DMS 273 treated with DMSO at 0.1 percent for 48 hours (cell line): ENCODE results near the gene PUS7L.
"Not testable (repeated sequence)": the region's sequence is repeated elsewhere in the genome, so short reads cannot be mapped to it uniquely, and the experiment has no call there.

Source experiments
- DNase-seq: peaks from one replicate; lab custom pipeline; 2025; lab: John Stamatoyannopoulos, UW

PUS7L gene

DNA sequence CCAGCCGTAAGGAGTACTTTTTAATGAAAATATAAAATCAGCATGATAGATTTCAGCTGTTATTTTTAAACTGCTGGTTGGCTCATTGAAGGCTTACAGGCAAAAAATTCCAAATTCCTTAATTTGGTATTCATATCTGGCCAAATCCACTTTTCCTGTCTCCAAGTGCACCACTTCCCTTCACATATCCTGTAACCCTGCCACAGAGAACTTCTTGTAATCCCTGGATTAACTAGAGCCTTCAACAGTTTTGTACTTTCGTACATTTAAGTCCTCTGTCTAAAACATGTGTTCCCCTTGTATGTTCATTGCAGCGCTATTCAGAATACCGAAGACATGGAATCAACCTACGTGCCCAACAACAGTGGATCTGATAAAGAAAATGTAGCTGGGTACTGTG, 9.6 kb downstream of the PUS7L start:
- DNase-seq = no peak

DNA sequence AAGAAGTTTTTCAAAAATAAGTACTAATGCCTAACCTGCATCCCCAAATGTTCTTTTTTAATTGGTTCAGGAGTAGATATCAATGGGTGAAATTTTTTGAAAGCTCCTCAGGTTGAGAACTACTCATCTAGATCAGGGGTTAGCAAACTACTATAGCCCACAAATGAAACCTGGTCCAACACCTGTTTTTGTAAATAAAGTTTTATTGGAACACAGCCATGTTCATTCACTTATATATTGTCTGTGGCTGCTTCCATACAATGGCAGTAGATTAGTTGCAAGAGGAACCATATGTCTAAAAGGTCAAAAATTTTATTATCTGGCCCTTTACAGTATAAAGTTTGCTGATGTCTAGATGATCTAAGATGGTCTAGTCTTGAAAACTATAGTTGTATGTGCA, 13.8 kb downstream of the PUS7L start:
- no peak for DNase-seq

DNA sequence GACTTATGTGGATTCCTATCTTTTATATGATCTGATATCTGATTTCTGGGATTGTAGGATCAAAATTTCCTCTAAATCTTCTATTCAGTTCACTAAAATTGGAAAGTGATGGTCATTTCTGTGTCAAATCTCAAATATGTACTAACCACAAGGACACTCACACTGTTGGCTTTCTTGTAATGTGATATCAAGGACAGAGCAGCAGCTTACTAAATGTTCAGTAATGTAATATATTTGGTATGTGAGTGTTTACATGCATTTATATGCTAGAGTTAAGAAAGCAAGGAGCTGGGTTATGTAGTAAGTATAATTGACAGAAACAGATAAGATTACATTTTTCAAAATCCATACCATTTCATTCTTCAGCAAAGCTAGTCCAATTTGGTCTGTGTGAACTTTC, 16.5 kb downstream of the PUS7L start:
- DNase-seq = no peak

DNA sequence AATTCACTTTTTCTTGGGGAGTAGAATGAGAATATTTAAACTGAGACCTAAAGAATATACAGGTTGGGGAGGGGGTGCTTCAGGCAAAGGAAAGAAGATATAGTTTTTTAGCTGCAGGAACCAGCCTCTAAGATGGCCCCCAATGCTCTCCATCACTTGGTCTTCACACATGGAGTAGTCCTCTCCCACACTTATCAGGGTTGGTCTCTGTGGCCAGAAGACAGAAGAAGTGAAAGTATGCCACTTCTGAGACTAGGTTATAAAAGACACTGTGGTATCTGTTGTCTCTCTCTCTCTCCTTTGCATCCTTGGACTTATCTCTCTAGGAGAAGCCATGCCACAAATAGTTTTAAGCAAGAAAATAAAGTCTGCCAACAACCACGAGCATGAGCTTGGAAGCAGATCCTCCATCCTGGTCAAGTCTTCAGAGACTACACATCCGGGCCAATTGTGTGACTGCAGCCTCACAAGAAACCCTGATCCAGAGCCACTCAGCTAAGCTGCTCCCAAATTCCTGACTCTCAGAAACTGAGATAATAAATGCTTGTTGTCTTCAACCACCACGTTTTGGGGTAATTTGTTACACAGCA, 18.0 kb downstream of the PUS7L start:
- no peak for DNase-seq

DNA sequence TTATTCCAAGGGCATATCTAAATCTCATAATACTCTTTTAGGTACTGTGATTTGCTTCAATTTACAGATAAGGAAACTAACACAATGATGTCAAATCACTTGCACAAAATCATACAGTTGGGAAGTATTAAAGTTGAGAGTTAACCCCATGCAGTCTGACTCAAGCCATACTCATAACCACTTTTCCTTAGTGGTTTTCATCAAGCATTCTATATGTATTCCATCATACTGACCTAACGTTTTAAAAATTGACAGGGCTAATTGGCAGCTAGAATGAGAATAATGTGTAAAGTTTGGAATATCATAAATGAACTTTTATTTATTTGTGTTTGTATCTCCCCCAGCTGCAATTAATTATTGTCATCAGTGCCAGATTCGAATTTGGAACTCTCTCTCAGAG, 20.9 kb downstream of the PUS7L start:
- DNase-seq = no peak

DNA sequence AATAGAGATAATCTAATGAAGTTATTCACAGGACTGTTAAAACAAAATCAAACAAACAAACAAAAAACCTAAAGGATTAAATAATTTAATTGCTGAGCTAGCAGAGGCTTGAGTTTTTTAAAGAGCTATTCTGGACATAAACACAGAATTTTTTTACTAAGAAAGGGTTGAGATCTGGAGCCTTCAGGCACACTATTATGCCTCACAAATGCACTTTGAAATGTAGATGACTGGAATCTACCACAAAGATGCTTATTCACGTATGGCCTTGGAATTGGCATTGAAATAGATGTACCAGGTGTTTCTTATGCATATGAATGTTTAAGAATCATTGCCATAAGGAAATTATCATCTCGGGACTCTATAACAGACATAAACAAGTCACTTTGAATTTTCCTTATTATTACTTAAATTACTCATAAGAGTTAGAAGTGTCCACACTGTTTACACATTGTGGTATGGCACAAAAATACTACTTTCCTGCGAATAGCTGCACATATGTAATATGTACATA, 21.6 kb downstream of the PUS7L start:
- no peak for DNase-seq

DNA sequence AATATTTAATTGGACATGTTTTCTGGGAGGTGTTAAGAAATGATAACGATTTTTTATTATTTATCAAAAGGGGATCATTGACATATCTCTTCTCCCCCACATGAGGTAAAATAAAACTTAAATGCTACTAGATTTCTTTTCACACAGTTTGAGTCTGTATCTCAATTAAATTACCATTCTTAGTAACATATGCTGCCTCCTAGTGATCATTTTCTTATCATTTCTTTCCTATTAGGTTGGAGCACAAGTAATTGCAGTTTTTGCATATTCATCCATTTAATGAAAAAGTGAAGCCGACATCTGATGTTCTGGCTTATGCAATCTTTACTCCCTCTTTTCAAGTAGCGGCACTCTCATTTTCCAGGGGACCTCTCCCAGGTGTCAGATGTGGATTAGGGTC, 24.9 kb downstream of the PUS7L start:
- DNase-seq = no peak

DNA sequence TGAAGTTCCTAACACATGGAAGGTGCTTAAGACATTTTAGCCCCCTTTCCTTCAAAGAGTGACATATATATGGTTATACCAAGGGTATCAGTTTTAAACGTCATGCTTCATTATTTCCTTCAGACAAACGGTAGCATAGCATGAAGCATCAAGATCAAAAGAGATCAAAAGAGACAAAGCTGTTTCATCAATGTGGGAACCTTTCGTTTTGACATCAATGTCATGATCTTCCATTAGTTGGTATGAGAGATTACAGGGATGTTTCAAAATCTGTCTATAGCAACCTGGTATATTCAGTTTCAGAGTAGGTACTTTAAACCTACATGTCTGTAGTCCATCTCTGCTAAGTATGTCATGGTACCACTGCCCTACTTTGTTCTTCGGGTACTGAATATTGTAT, 28.3 kb downstream of the PUS7L start:
- no peak for DNase-seq

DNA sequence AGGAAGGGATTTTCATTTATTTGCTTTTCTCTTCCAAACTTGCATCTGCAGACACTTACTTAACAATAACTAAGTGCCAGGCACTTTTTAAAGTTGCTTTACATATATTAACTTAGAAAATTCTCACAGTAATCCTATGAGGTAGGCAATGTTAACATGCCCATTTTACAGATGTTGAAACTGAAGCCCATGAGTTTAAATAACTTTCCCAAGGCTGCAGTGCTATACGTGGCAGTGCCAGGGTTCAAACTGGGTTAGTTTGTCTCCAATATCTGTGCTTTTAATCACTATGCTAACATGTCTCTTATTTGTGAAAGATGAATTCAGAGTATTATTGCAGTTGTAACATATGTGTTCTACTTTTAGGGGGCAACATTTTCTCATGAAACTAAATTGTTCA, 29.9 kb downstream of the PUS7L start:
- DNase-seq = no peak

DNA sequence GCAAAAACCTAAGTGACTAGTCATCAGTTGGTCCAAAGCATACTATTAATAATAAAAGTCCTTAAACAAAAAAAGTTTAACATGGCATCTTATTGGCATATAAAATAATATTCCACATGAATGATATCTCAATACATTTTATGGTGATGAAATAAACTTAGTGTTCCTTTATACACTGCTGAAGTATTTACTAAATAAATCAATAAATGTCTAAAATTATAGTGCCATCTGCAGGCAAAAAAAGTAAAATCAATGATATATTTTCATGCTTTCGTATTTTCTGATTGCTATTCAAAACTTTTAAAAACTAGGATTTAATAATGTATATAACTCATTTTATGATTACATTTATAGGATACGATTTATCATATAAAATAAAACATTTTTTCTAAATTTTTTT, 30.5 kb downstream of the PUS7L start:
- no peak for DNase-seq

DNA sequence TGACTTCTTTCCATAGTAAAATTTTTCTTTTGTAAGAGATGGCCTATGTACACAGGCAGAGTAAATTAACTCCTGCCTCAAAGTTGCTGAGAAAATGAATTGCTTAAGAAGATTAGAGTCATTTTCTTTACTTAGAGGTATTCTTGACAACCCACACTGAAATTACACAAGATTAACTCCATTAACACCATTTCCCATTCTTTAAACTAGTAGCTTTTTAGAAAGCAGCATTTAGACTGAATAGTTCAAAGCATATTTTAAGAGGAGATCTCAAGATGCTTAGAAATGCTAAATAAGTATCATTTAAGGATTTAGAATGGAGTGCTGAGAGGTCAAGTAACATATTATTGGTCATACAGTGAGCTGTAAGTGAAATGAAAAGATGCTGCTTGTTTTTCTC, 35.5 kb downstream of the PUS7L start:
- no peak for DNase-seq

DNA sequence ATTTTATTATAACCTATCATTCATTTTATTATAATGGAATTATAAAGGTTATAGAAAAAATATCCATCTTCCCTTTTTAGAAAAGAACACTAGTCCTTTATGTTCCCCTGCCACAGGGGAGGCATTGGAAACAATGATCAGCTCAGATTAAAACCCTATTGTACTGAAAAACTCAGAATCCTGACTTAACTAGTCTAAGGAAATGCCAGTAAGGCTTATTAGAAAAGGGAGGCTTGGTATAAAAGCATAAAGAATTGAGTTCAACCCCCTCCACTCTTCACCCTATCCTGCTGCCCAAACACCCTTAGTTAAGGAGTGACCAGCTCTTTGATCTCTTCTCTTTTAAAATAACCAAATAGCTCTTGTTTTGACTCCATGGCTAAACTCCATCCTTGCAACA, 36.0 kb downstream of the PUS7L start:
- DNase-seq = no peak

DNA sequence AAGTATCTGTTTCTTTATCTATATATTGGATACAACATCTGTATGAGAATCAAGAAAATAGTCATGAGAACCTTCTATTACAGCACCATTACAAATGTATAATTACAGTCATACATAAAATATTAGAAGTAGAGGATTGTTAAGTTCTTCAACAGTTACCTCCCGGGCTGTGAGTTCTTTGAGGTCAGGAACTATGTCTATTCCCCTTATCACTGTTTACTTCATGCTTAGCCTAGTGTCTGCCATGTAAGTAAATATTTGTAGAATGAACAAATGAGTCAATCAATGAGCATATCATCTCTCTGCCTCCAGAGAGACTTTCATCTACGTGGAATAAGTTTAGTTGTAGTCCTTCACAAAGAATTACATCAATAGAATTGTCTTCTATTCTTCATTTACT, 47.2 kb downstream of the PUS7L start:
- DNase-seq = no peak

DNA sequence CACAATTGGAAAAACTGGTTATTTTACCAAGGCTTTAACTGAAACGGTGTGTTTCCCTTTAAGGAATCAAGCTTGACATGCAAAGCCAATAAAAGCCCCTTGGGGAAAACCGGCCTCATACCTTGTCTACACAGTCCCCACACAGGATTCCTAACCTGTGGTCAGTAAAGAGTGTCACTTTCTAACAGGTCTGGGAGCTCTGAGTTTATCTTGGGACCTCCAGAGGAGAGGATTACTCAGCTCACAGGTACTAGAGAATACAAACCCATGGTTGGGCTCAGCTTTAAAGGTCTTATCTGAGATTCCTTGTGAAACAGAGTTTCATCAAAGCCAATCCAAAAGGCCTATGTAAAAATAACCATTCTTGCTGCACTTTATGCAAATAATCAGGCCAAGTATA, 54.8 kb downstream of the PUS7L start:
- not testable (repeated sequence) for DNase-seq

DNA sequence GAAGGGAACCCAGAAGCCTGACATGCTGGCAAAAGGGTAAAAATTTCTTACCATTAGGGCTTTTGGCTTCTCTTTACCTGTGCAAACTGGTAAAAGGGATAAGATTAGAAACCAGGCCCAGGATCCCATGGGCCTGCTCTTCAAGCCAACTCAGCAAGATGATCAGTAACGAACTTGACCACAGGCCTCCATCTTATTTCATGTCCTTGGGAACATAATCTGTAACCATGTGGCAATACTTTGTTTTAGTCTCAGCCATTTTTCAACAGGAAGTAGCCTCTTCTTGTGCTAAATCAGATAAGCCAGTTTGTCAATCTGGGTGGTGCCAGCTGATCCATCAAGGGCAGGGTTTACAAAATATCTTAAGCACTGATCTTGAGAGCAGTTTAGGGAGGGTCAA, 57.4 kb downstream of the PUS7L start:
- not testable (repeated sequence) for DNase-seq

DNA sequence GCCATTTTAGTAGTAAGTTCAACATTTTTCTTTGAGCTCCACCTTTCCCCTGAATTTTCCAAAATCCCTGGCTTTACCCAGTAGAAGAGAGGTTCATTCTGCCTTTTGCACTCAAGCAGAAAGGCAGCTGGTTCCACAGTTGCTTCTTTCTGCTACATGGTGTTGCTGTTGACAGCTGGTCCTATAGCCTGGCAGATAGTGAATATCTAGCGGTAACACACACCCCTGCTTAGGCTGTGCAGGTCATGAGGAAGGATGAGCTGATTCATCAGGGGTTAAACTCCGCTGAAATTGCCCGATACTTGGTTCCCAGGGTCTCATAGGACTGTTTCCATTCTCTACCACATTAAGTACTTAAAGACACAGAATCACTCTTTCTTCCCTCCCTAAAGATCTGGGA, 62.4 kb downstream of the PUS7L start:
- DNase-seq = no peak

DNA sequence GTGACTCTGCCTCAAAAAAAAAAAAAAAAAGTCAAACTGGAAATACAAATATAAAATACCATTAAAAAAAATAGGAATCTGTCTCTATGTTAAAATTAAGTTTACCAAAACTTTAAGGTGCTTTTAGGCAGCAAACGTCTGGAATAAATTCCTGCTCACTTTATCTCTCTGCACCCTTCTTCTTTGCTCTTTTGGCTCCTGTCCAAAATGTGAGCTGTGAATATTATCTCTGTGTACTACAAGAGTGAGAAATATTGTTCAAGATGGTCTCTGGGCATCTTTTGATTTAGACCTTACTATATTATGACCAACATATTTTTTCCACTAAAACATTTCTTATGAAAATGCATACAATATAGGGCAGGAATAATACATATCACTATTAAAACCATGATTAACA, 63.7 kb downstream of the PUS7L start:
- DNase-seq = no peak

DNA sequence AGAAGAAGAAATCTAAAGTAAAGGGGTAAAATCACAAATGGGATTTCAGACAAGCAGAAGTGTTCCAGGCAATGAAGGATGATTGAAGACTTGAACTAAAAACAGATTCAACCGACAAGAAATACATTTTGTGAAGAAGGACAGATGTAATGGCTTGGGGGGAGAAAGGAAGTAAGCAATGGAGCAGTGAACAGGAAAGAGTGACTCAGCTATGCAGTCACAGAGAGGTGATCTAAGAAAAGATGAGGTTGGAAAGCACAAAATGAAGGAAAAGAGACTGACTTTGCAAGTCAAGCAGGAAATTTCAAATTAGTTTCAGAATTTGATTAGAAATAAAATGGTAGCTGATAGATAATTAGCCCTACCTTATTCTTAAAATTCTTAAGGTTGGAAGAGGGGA, 66.5 kb downstream of the PUS7L start:
- no peak for DNase-seq

DNA sequence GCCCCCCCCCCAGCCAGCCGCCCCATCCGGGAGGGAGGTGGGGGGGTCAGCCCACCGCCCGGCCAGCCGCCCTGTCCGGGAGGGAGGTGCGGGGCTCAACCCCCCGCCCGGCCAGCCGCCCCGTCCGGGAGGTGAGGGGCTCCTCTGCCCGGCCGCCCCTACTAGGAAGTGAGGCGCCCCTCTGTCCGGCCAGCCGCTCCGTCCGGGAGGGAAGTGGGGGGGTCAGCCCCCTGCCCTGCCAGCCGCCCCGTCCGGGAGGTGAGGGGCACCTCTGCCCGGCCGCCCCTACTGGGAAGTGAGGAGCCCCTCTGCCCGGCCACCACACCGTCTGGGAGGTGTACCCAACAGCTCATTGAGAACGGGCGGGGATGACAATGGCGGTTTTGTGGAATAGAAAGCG, 73.1 kb downstream of the PUS7L start:
- not testable (repeated sequence) for DNase-seq

DNA sequence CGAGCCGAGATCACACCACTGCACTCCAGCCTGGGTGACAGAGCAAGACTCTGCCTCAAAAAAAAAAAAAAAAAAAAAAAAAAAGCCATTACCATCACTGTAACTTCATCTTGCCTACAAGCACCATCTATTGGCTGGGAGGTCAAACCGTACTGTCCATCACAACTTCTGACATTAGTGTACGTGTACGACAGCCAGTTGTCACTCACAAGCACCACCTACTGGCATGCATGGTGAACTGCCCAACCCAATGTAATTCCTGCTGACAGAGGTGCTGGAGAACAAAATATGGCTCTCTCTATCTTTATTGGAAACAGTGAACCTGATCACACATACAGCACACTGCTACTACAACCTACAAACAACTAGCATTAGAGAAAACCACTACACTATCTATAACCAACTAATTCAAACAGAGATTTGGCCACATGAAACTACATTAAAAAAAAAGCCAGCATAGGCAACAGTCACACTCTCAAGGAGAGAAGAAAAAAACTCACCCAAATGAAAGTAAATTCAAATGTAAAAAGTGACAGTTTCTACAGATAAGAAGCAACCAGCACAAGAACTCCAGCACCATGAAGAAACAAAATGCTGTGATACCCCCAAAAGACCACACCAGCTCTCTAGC, 82.3 kb downstream of the PUS7L start:
- no peak for DNase-seq

DNA sequence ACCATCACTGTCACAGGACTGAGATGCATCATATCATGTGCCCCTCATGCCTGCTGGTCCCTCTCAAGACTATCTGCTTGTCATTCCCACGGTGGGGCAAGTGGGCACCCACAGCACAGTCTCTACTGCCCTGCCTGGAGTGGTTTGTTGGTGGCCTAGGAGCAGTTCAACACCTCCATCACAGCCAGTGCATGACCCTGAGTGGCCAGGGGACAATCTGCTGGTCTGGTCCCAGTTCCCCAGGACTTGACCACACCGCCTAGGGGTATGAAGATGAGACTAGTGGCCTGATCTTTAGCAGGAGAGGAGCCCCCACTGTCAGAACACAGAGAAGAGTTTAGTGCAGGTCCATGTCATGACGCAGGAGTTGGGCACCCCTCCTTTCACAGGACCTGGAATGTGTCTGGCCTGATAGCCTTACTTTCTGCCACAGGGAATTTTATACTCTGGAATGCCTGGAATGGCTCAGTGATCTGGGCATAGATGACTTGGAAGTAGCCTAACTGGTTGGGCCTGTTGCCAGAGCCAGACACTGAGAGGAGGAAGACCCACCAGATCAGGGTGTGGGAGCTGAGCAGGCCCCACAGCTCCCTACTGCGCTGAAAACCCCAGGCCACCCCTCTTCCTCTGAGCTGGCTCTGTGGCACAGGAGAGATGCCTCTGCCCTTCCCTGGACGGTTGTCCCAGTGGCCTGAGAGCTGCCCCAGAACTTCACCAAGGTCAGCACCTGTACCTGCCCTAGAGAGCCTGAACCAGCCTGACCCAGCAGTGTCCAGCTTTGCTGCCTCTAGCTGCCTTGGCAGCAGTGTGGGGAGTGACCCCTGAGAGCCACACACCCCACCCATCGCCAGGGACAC, 83.3 kb downstream of the PUS7L start:
- no peak for DNase-seq

DNA sequence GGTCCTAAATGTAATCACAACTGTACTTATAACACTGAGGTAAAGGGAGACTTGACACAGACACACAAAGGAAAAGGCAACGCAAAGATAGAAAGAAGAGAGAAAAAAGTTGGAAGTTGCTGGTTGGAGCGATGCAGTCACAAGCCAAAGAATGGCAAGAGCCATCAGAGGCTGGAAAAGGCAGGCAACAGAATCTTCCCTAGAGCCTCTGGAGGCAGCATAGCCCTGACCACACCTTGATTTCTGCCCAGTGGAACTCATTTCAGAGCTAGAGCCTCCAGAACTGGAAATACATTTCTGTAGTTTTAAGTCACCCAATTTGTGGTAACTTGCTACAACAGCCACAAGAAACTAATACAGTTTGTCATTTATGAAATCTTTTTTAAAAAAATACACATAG, 89.2 kb downstream of the PUS7L start:
- DNase-seq = no peak
